IMR-90 (cell line): ENCODE measurements around the gene EPHB1. TPM values are rescaled to one million over a fixed set of nuclear protein-coding genes. Genes with fewer than 3 reads are reported as not detected.

Experiments
- ATAC-seq: fragments of 200-7000 bp; cut with Tn5 transposase; 2 replicates; pipeline ENCODE4 v1.9.1; 2020; ENCODE audit warnings: low read depth, mild to moderate bottlenecking, moderate library complexity
- BruUV-seq: library from RNA; stranded (reverse); fragments of 400-500 nt; replicated peaks from 2 replicates; lab custom pipeline; 2021; lab: Mats Ljungman, UMichigan
- CTCF ChIA-PET: fragments of 300-600 bp; formaldehyde crosslinking; extraction: SDS; loops from one replicate; lab custom pipeline; 2021; ENCODE audit warnings: antibody characterized with exemption; lab: Yijun Ruan, JAX
- POLR2A ChIA-PET: fragments of 300-600 bp; sonication (Branson Sonifier 250); formaldehyde crosslinking; loops from one replicate; lab custom pipeline; 2022; ENCODE audit warnings: antibody characterized with exemption; ENCODE audit not compliant: unreplicated experiment; lab: Charles Lee
- DNase-seq: peaks from one replicate; pipeline ENCODE4 v3.0.0; 2013
- H2AFZ ChIP-seq: replicated peaks from 2 replicates; pipeline ENCODE3; 2013; ENCODE audit warnings: low read length, mild to moderate bottlenecking; ENCODE audit not compliant: poor library complexity
- H2AK5ac ChIP-seq: 2 replicates; pipeline ENCODE4 v1.6.1; 2013; ENCODE audit warnings: low read depth, low read length, inconsistent platforms
- H2AK9ac ChIP-seq: replicated peaks from 2 replicates; pipeline ENCODE3; 2013; ENCODE audit warnings: mild to moderate bottlenecking, low read depth, low read length, moderate library complexity; ENCODE audit not compliant: poor library complexity
- H2BK120ac ChIP-seq: 2 replicates; pipeline ENCODE4 v1.6.1; 2013; ENCODE audit warnings: low read depth, low read length, inconsistent platforms
- H2BK15ac ChIP-seq: 3 replicates; pipeline ENCODE4 v1.6.1; 2013; ENCODE audit warnings: low read depth, low read length, inconsistent platforms
- H2BK20ac ChIP-seq: 2 replicates; pipeline ENCODE4 v1.6.1; 2013; ENCODE audit warnings: low read depth, mild to moderate bottlenecking, inconsistent platforms, low read length, moderate library complexity
- H2BK5ac ChIP-seq: 2 replicates; pipeline ENCODE4 v1.6.1; 2013; ENCODE audit warnings: mild to moderate bottlenecking, low read depth, low read length, inconsistent platforms; ENCODE audit not compliant: poor library complexity, severe bottlenecking
- H3K14ac ChIP-seq: replicated peaks from 2 replicates; pipeline ENCODE4 v1.6.1; 2013; ENCODE audit warnings: low read depth, low read length, inconsistent platforms
- H3K18ac ChIP-seq: 2 replicates; pipeline ENCODE4 v1.6.1; 2013; ENCODE audit warnings: low read depth, low read length, control low read depth
- H3K23ac ChIP-seq: 2 replicates; pipeline ENCODE4 v1.6.1; 2013; ENCODE audit warnings: low read depth, low read length, inconsistent platforms
- H3K27ac ChIP-seq: 2 replicates; pipeline ENCODE4 v1.5.1; 2013; ENCODE audit warnings: mild to moderate bottlenecking, control low read depth, low read length; ENCODE audit not compliant: insufficient read depth
- H3K27me3 ChIP-seq: 2 replicates; pipeline ENCODE4 v1.6.1; 2013; ENCODE audit warnings: low read length; ENCODE audit not compliant: control insufficient read depth, insufficient read depth
- H3K36me3 ChIP-seq: 2 replicates; pipeline ENCODE4 v1.6.1; 2013; ENCODE audit warnings: low read length, mixed read lengths; ENCODE audit not compliant: control insufficient read depth, insufficient read depth
- H3K4ac ChIP-seq: 2 replicates; pipeline ENCODE4 v1.6.1; 2013; ENCODE audit warnings: low read depth, low read length, inconsistent platforms
- H3K4me1 ChIP-seq: 2 replicates; pipeline ENCODE4 v1.6.1; 2013; ENCODE audit warnings: low read length, mixed read lengths; ENCODE audit not compliant: control insufficient read depth, insufficient read depth
- H3K4me2 ChIP-seq: 2 replicates; pipeline ENCODE4 v1.6.1; 2013; ENCODE audit warnings: low read depth, mild to moderate bottlenecking, control low read depth, low read length, moderate library complexity
- H3K4me3 ChIP-seq: 2 replicates; pipeline ENCODE4 v1.5.1; 2013; ENCODE audit warnings: low read depth, mild to moderate bottlenecking, control low read depth, low read length, moderate library complexity; ENCODE audit not compliant: insufficient read depth
- H3K56ac ChIP-seq: 2 replicates; pipeline ENCODE4 v1.6.1; 2013; ENCODE audit warnings: low read length, inconsistent platforms; ENCODE audit not compliant: insufficient read depth; ENCODE audit errors: extremely low read depth
- H3K79me1 ChIP-seq, 2 experiments: 2 replicates each; pipeline ENCODE4 v1.6.1; 2013; ENCODE audit warnings: low read length in 2 of 2, inconsistent platforms in 1 of 2, low read depth in 1 of 2
- H3K9ac ChIP-seq: 2 replicates; pipeline ENCODE4 v1.6.1; 2013; ENCODE audit warnings: low read depth, low read length, control low read depth
- H3K9me1 ChIP-seq: 2 replicates; pipeline ENCODE4 v1.6.1; 2013; ENCODE audit warnings: low read length, inconsistent platforms; ENCODE audit not compliant: insufficient read depth
- H3K9me3 ChIP-seq: 2 replicates; pipeline ENCODE4 v1.6.1; 2013; ENCODE audit warnings: low read length; ENCODE audit not compliant: control insufficient read depth, insufficient read depth
- H4K20me1 ChIP-seq: 2 replicates; pipeline ENCODE4 v1.6.1; 2013; ENCODE audit warnings: low read length, inconsistent platforms; ENCODE audit not compliant: insufficient read depth
- H4K5ac ChIP-seq: 2 replicates; pipeline ENCODE4 v1.6.1; 2013; ENCODE audit warnings: mild to moderate bottlenecking, low read depth, low read length, control low read depth
- H4K8ac ChIP-seq, 2 experiments: 2 replicates each; pipeline ENCODE4 v1.6.1; 2013; ENCODE audit warnings: low read depth in 2 of 2, low read length in 2 of 2, control low read depth in 1 of 2, inconsistent platforms in 1 of 2
- H4K91ac ChIP-seq: 2 replicates; pipeline ENCODE4 v1.6.1; 2013; ENCODE audit warnings: low read depth, low read length, inconsistent platforms; ENCODE audit not compliant: insufficient read depth
- BHLHE40 ChIP-seq: fragments of 150-350 bp; IDR thresholded peaks from 2 replicates; pipeline ENCODE4 v1.6.1; 2016; ENCODE audit warnings: mild to moderate bottlenecking, low read depth, low read length
- CEBPB ChIP-seq: IDR thresholded peaks from 2 replicates; pipeline ENCODE4 v1.6.1; 2012; ENCODE audit warnings: low read depth, low read length, improper control_type of control experiment
- CHD1 ChIP-seq: IDR thresholded peaks from 2 replicates; pipeline ENCODE4 v1.6.1; 2012; ENCODE audit warnings: low read depth, low read length, improper control_type of control experiment
- FOS ChIP-seq: fragments of 150-350 bp; IDR thresholded peaks from 2 replicates; pipeline ENCODE4 v1.6.1; 2016; ENCODE audit warnings: low read depth, low read length
- MAFK ChIP-seq: IDR thresholded peaks from 2 replicates; pipeline ENCODE4 v1.6.1; 2012; ENCODE audit warnings: low read depth, low read length, improper control_type of control experiment
- MAZ ChIP-seq: IDR thresholded peaks from 2 replicates; pipeline ENCODE4 v1.6.1; 2012; ENCODE audit warnings: low read depth, mild to moderate bottlenecking, low read length, improper control_type of control experiment, moderate library complexity, borderline replicate concordance
- MXI1 ChIP-seq: IDR thresholded peaks from 2 replicates; pipeline ENCODE4 v1.6.1; 2012; ENCODE audit warnings: low read depth, mild to moderate bottlenecking, low read length, moderate library complexity, borderline replicate concordance
- NFE2L2 ChIP-seq: fragments of 150-350 bp; IDR thresholded peaks from 2 replicates; pipeline ENCODE4 v1.6.1; 2016; ENCODE audit warnings: low read depth, mild to moderate bottlenecking, low read length
- POLR2A ChIP-seq: IDR thresholded peaks from 2 replicates; pipeline ENCODE4 v1.6.1; 2012; ENCODE audit warnings: mild to moderate bottlenecking, low read depth, low read length
- RAD21 ChIP-seq: IDR thresholded peaks from 2 replicates; pipeline ENCODE4 v1.6.1; 2012; ENCODE audit warnings: low read length, improper control_type of control experiment
- RCOR1 ChIP-seq: IDR thresholded peaks from 2 replicates; pipeline ENCODE4 v1.6.1; 2012; ENCODE audit warnings: mild to moderate bottlenecking, low read length, improper control_type of control experiment; ENCODE audit not compliant: insufficient replicate concordance
- RFX5 ChIP-seq: IDR thresholded peaks from 2 replicates; pipeline ENCODE4 v1.8.0; 2012; ENCODE audit warnings: low read depth, mild to moderate bottlenecking, low read length, moderate library complexity
- SMC3 ChIP-seq: fragments of 150-350 bp; IDR thresholded peaks from 2 replicates; pipeline ENCODE4 v1.6.1; 2016; ENCODE audit warnings: low read depth, mild to moderate bottlenecking, antibody characterized with exemption, low read length, moderate library complexity
- WGBS, 2 experiments: methylation state at CpG; one replicate each; pipeline versions ENCODE4 v1.1.5 to v1.1.7; 2013; ENCODE audit warnings: missing lambda C conversion rate in 2 of 2; ENCODE audit not compliant: insufficient read length in 1 of 2; ENCODE audit errors: extremely low coverage in 2 of 2; 5-methylcytosine and 5-hydroxymethylcytosine counted together
- dilution Hi-C: fragments of 300-500 bp; cut with HindIII; formaldehyde crosslinking; loops from one replicate; pipeline ENCODE4 v1.14.3; 2018; ENCODE audit warnings: low sequenced_read_pairs; ENCODE audit not compliant: unreplicated experiment
- in situ Hi-C: fragments of 300-500 bp; cut with MboI; formaldehyde crosslinking; loops from 3 replicates; pipeline ENCODE4 v1.14.3; 2019; ENCODE audit warnings: low sequenced_read_pairs, inconsistent platforms, mixed read lengths
- intact Hi-C: fragments of 100-400 bp; cut with micrococcal nuclease; formaldehyde crosslinking; loops from 2 replicates; pipeline ENCODE4 v1.10.0; 2022
- polyA plus RNA-seq, 3 experiments: library from polyadenylated mRNA; depleted of rRNA; stranded (reverse); fragments of >200 nt; gene quantifications; 2 replicates each; pipeline ENCODE4 v1.2.3, GENCODE V29; 2012; ENCODE audit warnings: low replicate concordance in 1 of 3
- total RNA-seq: library from RNA; depleted of rRNA; stranded (reverse); fragments of >200 nt; gene quantifications from 2 replicates; pipeline ENCODE4 v1.2.3, GENCODE V29; 2012
- TF ChIP-seq, protein P1 (sequence below): conservative IDR thresholded peaks from 2 replicates; pipeline ENCODE4 v1.5.1; 2012; ENCODE audit warnings: mild to moderate bottlenecking, low read depth, low read length, improper control_type of control experiment
- TF ChIP-seq, protein P2 (sequence below): fragments of 150-350 bp; IDR thresholded peaks from 2 replicates; pipeline ENCODE4 v1.6.1; 2016; ENCODE audit warnings: low read depth, mild to moderate bottlenecking, low read length, moderate library complexity, borderline replicate concordance
- TF ChIP-seq, protein P3 (sequence below): fragments of 150-350 bp; IDR thresholded peaks from 2 replicates; pipeline ENCODE4 v1.6.1; 2017; ENCODE audit warnings: mild to moderate bottlenecking, antibody characterized with exemption, low read length, low read depth

Gene EPHB1
- total and polyA plus RNA-seq, 2 of the 4 experiments (the other 2 are of a cell fraction): 0.17 to 0.36 TPM

DNA sequence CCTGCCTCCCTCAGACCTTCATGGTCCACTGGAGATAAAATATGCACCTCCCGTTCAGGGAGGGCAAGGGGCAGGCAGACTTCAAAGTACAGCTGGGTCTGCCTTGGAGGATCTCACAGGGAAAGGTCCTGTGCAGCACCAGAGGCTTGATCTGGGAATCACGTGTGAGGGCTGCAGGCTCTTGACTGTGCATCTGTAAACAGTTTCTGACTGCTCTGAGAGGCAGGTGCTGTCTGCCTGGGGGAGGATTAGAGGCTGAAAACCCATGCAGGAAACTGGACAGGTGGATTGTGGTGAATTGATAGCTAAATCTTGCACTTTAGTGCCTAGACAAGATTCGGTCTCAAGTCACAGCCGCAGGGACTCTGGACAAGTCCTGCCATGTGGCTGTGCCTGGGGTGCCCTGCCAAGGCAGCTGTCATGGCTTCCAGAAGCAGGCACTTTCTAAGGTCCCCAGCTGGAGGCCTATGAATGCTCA, 239.3 kb downstream of the EPHB1 start:
- Histone ChIP-seq H2AK5ac (no peak overlapping the region), H4K5ac (no peak overlapping the region), H3K9me3 (no peaks in the 10 kb centered on the region), H2BK5ac (no peak overlapping the region), H4K8ac (no peak overlapping the region), H3K56ac (no peak overlapping the region), H3K27me3 (no peaks in the 10 kb centered on the region), H4K91ac (no peak overlapping the region), H3K18ac (no peak overlapping the region), H3K23ac (no peak overlapping the region), H3K4ac (no peak overlapping the region), H3K9ac (no peak overlapping the region), H2BK120ac (no peak overlapping the region), H3K27ac (no peak overlapping the region), H4K20me1 (no peaks in the 10 kb centered on the region), H3K4me2 (no peak overlapping the region), H2AFZ (no peak overlapping the region), H3K79me1 (no peaks in the 10 kb centered on the region), H2AK9ac (no peak overlapping the region), H2BK20ac (no peak overlapping the region), H3K36me3 (no peaks in the 10 kb centered on the region), H3K14ac (no peak overlapping the region), H3K4me3 (no peak overlapping the region), H2BK15ac (no peak overlapping the region), H3K9me1 (no peaks in the 10 kb centered on the region), H3K4me1 (no peaks in the 10 kb centered on the region)
- intact Hi-C loops (no loop called here), in situ Hi-C loops (no loop called here), dilution Hi-C loops (no loop called here)
- no peak for TF ChIP-seq NFE2L2
- no peak for TF ChIP-seq RCOR1
- no peak for TF ChIP-seq CEBPB
- TF ChIP-seq MAZ: no peak
- TF ChIP-seq FOS: no peak
- TF ChIP-seq RFX5: no peak
- TF ChIP-seq POLR2A: no peak
- TF ChIP-seq CHD1: no peak
- TF ChIP-seq, protein P1, sequence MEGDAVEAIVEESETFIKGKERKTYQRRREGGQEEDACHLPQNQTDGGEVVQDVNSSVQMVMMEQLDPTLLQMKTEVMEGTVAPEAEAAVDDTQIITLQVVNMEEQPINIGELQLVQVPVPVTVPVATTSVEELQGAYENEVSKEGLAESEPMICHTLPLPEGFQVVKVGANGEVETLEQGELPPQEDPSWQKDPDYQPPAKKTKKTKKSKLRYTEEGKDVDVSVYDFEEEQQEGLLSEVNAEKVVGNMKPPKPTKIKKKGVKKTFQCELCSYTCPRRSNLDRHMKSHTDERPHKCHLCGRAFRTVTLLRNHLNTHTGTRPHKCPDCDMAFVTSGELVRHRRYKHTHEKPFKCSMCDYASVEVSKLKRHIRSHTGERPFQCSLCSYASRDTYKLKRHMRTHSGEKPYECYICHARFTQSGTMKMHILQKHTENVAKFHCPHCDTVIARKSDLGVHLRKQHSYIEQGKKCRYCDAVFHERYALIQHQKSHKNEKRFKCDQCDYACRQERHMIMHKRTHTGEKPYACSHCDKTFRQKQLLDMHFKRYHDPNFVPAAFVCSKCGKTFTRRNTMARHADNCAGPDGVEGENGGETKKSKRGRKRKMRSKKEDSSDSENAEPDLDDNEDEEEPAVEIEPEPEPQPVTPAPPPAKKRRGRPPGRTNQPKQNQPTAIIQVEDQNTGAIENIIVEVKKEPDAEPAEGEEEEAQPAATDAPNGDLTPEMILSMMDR: no peak
- TF ChIP-seq, protein P2, sequence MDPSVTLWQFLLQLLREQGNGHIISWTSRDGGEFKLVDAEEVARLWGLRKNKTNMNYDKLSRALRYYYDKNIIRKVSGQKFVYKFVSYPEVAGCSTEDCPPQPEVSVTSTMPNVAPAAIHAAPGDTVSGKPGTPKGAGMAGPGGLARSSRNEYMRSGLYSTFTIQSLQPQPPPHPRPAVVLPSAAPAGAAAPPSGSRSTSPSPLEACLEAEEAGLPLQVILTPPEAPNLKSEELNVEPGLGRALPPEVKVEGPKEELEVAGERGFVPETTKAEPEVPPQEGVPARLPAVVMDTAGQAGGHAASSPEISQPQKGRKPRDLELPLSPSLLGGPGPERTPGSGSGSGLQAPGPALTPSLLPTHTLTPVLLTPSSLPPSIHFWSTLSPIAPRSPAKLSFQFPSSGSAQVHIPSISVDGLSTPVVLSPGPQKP: no peak
- no peak for TF ChIP-seq BHLHE40
- TF ChIP-seq MXI1: no peak
- TF ChIP-seq RAD21: no peak
- TF ChIP-seq MAFK: no peak
- TF ChIP-seq, protein P3, sequence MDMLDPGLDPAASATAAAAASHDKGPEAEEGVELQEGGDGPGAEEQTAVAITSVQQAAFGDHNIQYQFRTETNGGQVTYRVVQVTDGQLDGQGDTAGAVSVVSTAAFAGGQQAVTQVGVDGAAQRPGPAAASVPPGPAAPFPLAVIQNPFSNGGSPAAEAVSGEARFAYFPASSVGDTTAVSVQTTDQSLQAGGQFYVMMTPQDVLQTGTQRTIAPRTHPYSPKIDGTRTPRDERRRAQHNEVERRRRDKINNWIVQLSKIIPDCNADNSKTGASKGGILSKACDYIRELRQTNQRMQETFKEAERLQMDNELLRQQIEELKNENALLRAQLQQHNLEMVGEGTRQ: no peak
- TF ChIP-seq SMC3: no peak
- 0% methylated on average over 1 of the region's 4 CpGs; no CpG with 5 or more reads in 1 of the 2 experiments for WGBS, 2 experiments
- CTCF ChIA-PET: interaction anchor here (0.6 kb wide), 1 partner anchor 1007 kb away, joined by 3 read pairs; no protein-coding TSS in a partner anchor
- DNase-seq (no peak), ATAC-seq (no peak)
- no TSS peak for BruUV-seq
- POLR2A ChIA-PET: no interaction called here
